Liver (tissue), 9 donors: ENCODE measurements around the gene EFNB3. TPM values are rescaled to one million over a fixed set of nuclear protein-coding genes. Genes with fewer than 3 reads are reported as not detected.

Source experiments
- DNase-seq: peaks from one replicate; pipeline ENCODE4 v3.0.0-alpha.2; 2017; ENCODE audit warnings: low spot score
- H3K27ac ChIP-seq, 2 donors: one replicate each; pipeline ENCODE4 v1.7.0; 2013; ENCODE audit warnings: inconsistent platforms in 2 of 2, low read length in 2 of 2, control low read depth in 1 of 2, low read depth in 1 of 2, mild to moderate bottlenecking in 1 of 2
- H3K27me3 ChIP-seq, 4 donors: one replicate each; pipeline versions ENCODE4 v1.6.1 to v1.7.0; 2013; ENCODE audit warnings: low read length in 3 of 4, inconsistent platforms in 1 of 4, mild to moderate bottlenecking in 1 of 4, moderate library complexity in 1 of 4; ENCODE audit not compliant: control insufficient read depth in 4 of 4, insufficient read depth in 4 of 4
- H3K36me3 ChIP-seq, 4 donors: one replicate each; pipeline versions ENCODE4 v1.6.1 to v1.7.0; 2013; ENCODE audit warnings: low read length in 3 of 4, mild to moderate bottlenecking in 3 of 4, low read depth in 1 of 4, moderate library complexity in 1 of 4; ENCODE audit not compliant: control insufficient read depth in 4 of 4, insufficient read depth in 3 of 4
- H3K4me1 ChIP-seq, 4 donors: one replicate each; pipeline versions ENCODE4 v1.6.1 to v1.7.0; 2013; ENCODE audit warnings: low read length in 3 of 4, mild to moderate bottlenecking in 3 of 4, moderate library complexity in 1 of 4; ENCODE audit not compliant: control insufficient read depth in 4 of 4, insufficient read depth in 4 of 4
- H3K4me3 ChIP-seq, 3 donors: one replicate each; pipeline versions ENCODE4 v1.6.1 to v1.7.0; 2013; ENCODE audit warnings: low read length in 3 of 3, control low read depth in 1 of 3, low read depth in 1 of 3, mild to moderate bottlenecking in 1 of 3
- H3K9ac ChIP-seq, 2 donors: one replicate each; pipeline ENCODE4 v1.7.0; 2013; ENCODE audit warnings: low read length in 2 of 2, mild to moderate bottlenecking in 2 of 2, moderate library complexity in 2 of 2, control low read depth in 1 of 2, low read depth in 1 of 2
- H3K9me3 ChIP-seq, 4 donors: one replicate each; pipeline versions ENCODE4 v1.6.1 to v1.7.0; 2013; ENCODE audit warnings: low read length in 3 of 4; ENCODE audit not compliant: control insufficient read depth in 4 of 4
- EGR1 ChIP-seq, 2 donors: IDR thresholded peaks; 2 replicates each; pipeline ENCODE4 v1.6.1; 2016 to 2018; ENCODE audit warnings: antibody characterized with exemption in 2 of 2, low read depth in 2 of 2
- FOXA1 ChIP-seq: IDR thresholded peaks from 2 replicates; pipeline ENCODE4 v1.6.1; 2016; ENCODE audit warnings: antibody characterized with exemption
- FOXA2 ChIP-seq: IDR thresholded peaks from 2 replicates; pipeline ENCODE4 v1.6.1; 2016; ENCODE audit warnings: antibody characterized with exemption
- GABPA ChIP-seq, 2 donors: IDR thresholded peaks in 1 of 2; conservative IDR thresholded peaks in 1 of 2; 2 replicates each; pipeline ENCODE4 v1.6.1; 2016; ENCODE audit warnings: antibody characterized with exemption in 2 of 2, mild to moderate bottlenecking in 1 of 2, moderate library complexity in 1 of 2
- HNF4A ChIP-seq, 2 donors: conservative IDR thresholded peaks; 2 replicates each; pipeline ENCODE4 v1.6.1; 2016; ENCODE audit warnings: antibody characterized with exemption in 2 of 2, mild to moderate bottlenecking in 2 of 2
- HNF4G ChIP-seq: IDR thresholded peaks from 2 replicates; pipeline ENCODE4 v1.6.1; 2016; ENCODE audit warnings: antibody characterized with exemption
- JUND ChIP-seq, 2 donors: IDR thresholded peaks; 2 replicates each; pipeline ENCODE4 v1.6.1; 2016; ENCODE audit warnings: antibody characterized with exemption in 2 of 2
- NR2F2 ChIP-seq: IDR thresholded peaks from 2 replicates; pipeline ENCODE4 v1.6.1; 2016; ENCODE audit warnings: antibody characterized with exemption
- RAD21 ChIP-seq, 2 donors: IDR thresholded peaks; 2 replicates each; pipeline ENCODE4 v1.6.1; 2016; ENCODE audit warnings: antibody characterized with exemption in 2 of 2, mild to moderate bottlenecking in 2 of 2
- RXRA ChIP-seq, 2 donors: IDR thresholded peaks; 2 replicates each; pipeline ENCODE4 v1.6.1; 2017 to 2018; ENCODE audit warnings: antibody characterized with exemption in 2 of 2, mild to moderate bottlenecking in 1 of 2
- SP1 ChIP-seq: IDR thresholded peaks from 2 replicates; pipeline ENCODE4 v1.6.1; 2018; ENCODE audit warnings: antibody characterized with exemption, mild to moderate bottlenecking
- TAF1 ChIP-seq: conservative IDR thresholded peaks from 2 replicates; pipeline ENCODE4 v1.6.1; 2016; ENCODE audit warnings: antibody characterized with exemption, mild to moderate bottlenecking
- WGBS: extraction: QIAGEN DNeasy Blood & Tissue Kit; methylation state at CpG from one replicate; pipeline ENCODE4 v1.1.7; 2013; 5-methylcytosine and 5-hydroxymethylcytosine counted together
- polyA plus RNA-seq, 2 donors: library from polyadenylated mRNA; stranded (reverse) in 1 of 2; unstranded in 1 of 2; fragments of 200-250 nt in 1 of 2; fragments of >200 nt in 1 of 2; fragmentation: Nextera tagmentation in 1 of 2; extraction: Ambion mirVana in 1 of 2; gene quantifications; one replicate each; pipeline versions ENCODE4 v1.2.1 to v1.2.3, GENCODE V29; 2013 to 2015
- total RNA-seq, 2 donors: library from RNA; depleted of rRNA; stranded (reverse); fragments of >200 nt; gene quantifications; one replicate each; pipeline ENCODE4 v1.2.3, GENCODE V29; 2014
- TF ChIP-seq, protein P1 (sequence below): IDR thresholded peaks from 2 replicates; pipeline ENCODE4 v1.6.1; 2016; ENCODE audit warnings: antibody characterized with exemption
- TF ChIP-seq, protein P2 (sequence below): IDR thresholded peaks from 2 replicates; pipeline ENCODE4 v1.6.1; 2016; ENCODE audit warnings: antibody characterized with exemption
- TF ChIP-seq, protein P3 (sequence below): fragments of 150-350 bp; IDR thresholded peaks from 2 replicates; pipeline ENCODE4 v1.5.1; 2017; ENCODE audit warnings: improper control_type of control experiment, low read depth, low read length; ENCODE audit not compliant: missing input control
- donor health status: healthy.
- donor health status: healthy.
- donor health status: healthy.
- donor health status: healthy.
- donor health status: healthy.

The EFNB3 gene
- total and polyA plus RNA-seq, 4 donors = 0.19 to 0.80 (median 0.41) TPM

DNA sequence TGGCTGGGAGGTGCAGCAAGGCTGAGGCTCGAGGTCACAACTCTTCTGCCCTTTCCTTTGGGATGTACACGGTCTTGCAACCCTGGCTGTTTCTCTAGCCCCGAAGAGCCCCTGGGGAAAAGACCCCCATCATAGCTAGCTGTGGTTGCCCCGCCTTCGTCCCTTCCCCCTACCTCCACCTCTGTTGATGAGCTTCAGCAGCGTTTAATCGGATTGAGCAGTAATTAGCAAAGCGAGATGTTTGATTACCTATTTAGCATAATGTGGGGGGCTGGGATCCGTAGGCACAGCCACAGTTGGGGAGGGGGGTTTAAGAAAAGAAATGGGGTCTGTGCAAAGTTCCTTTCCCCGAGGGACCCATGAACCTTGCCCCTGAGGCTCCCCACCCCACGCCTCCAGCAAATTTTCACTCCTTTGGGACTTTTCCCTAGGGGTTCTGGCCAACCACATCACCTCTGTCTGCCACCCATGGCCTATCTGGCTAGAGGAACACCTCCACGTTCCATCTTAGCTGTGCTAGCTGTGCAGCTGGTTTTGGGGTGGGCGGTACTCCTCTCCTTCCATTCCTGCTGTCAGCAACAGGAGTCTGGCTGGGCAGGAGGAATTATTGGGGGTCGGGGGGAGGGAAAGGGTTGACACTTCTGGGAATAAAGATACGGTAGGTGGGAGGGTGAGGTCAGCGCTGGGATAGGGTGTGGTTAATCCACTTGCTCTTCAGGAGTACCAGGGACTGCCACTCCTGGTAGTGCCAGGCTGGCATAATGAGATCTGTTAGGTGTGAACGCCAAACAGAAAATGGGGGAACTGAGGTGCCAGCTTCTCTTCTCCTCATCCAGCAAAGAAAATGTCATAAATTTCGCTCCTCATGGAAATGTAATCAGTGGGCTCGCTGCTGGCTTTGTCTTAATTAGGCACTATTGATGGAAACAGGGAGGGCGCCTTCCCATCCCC, 11.2 kb downstream of the EFNB3 start:
- Histone ChIP-seq H3K4me1 (peaks cover 3 to 14% (median 10%) of the 10 kb centered on the region in 4 donors), H3K27ac (no peak overlapping the region), H3K9ac (no peak overlapping the region), H3K36me3 (no peaks in the 10 kb centered on the region), H3K9me3 (no peaks in the 10 kb centered on the region), H3K27me3 (peaks cover 0 to 19% (median 10%) of the 10 kb centered on the region in 4 donors), H3K4me3 (peak overlapping the region in 1 of 3 donors; percentile 45)
- TF ChIP-seq FOXA1 = no peak
- TF ChIP-seq, protein P1, sequence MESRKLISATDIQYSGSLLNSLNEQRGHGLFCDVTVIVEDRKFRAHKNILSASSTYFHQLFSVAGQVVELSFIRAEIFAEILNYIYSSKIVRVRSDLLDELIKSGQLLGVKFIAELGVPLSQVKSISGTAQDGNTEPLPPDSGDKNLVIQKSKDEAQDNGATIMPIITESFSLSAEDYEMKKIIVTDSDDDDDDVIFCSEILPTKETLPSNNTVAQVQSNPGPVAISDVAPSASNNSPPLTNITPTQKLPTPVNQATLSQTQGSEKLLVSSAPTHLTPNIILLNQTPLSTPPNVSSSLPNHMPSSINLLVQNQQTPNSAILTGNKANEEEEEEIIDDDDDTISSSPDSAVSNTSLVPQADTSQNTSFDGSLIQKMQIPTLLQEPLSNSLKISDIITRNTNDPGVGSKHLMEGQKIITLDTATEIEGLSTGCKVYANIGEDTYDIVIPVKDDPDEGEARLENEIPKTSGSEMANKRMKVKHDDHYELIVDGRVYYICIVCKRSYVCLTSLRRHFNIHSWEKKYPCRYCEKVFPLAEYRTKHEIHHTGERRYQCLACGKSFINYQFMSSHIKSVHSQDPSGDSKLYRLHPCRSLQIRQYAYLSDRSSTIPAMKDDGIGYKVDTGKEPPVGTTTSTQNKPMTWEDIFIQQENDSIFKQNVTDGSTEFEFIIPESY = no peak
- TF ChIP-seq, protein P2, sequence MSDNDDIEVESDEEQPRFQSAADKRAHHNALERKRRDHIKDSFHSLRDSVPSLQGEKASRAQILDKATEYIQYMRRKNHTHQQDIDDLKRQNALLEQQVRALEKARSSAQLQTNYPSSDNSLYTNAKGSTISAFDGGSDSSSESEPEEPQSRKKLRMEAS = no peak
- TF ChIP-seq RAD21 (IDR thresholded peaks at IDR 0.05) = no peak
- no peak for TF ChIP-seq NR2F2
- no peak for TF ChIP-seq TAF1
- TF ChIP-seq JUND (IDR thresholded peaks at IDR 0.05) = no peak
- no peak for DNase-seq
- WGBS = 29% methylated on average over 20 of the region's 20 CpGs

GRCh38 chr17:7716901-7717755, 12.1 kb downstream of the EFNB3 start, which contains the start of gene DNAH2:
DNAH2 (plus strand) TSS chr17:7717744; CDS start chr17:7719735, 1,991 bp downstream.
- peaks cover 0 to 12% (median 8%) of the 10 kb centered on the region in 4 donors for H3K27me3 ChIP-seq
- H3K9ac ChIP-seq = no peak within 1 kb of the TSS
- H3K9me3 ChIP-seq = no peaks in the 10 kb centered on the region
- H3K4me1 ChIP-seq = peaks cover 3 to 14% (median 10%) of the 10 kb centered on the region in 4 donors
- peak; percentile 66 for DNase-seq
- no peak for TF ChIP-seq FOXA2
- TF ChIP-seq EGR1 (IDR thresholded peaks at IDR 0.05; ENCODE audit: low read depth in 2 of 2) = no peak
- no peak for TF ChIP-seq GABPA (IDR thresholded peaks at IDR 0.05 in 1 of 2, conservative IDR thresholded peaks at IDR 0.05 in 1 of 2)
- TF ChIP-seq JUND (IDR thresholded peaks at IDR 0.05) = no peak
- TF ChIP-seq, protein P3, sequence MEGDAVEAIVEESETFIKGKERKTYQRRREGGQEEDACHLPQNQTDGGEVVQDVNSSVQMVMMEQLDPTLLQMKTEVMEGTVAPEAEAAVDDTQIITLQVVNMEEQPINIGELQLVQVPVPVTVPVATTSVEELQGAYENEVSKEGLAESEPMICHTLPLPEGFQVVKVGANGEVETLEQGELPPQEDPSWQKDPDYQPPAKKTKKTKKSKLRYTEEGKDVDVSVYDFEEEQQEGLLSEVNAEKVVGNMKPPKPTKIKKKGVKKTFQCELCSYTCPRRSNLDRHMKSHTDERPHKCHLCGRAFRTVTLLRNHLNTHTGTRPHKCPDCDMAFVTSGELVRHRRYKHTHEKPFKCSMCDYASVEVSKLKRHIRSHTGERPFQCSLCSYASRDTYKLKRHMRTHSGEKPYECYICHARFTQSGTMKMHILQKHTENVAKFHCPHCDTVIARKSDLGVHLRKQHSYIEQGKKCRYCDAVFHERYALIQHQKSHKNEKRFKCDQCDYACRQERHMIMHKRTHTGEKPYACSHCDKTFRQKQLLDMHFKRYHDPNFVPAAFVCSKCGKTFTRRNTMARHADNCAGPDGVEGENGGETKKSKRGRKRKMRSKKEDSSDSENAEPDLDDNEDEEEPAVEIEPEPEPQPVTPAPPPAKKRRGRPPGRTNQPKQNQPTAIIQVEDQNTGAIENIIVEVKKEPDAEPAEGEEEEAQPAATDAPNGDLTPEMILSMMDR = peak; percentile 29
- TF ChIP-seq HNF4G = no peak
- peak; percentile 59 to 66 for TF ChIP-seq RAD21 (IDR thresholded peaks at IDR 0.05)
- no peak for TF ChIP-seq RXRA (IDR thresholded peaks at IDR 0.05)
- TF ChIP-seq HNF4A (conservative IDR thresholded peaks at IDR 0.05) = no peak
- TF ChIP-seq, protein P2 = no peak
- peak; percentile 38 for TF ChIP-seq SP1
- 2% methylated on average over 64 of the region's 64 CpGs for WGBS
- peak within 1 kb of the TSS in 1 of 3 donors; percentile 45 for H3K4me3 ChIP-seq
- no peak within 1 kb of the TSS for H3K27ac ChIP-seq
- no peaks in the 10 kb centered on the region for H3K36me3 ChIP-seq
